T-helper 17 cell (primary cell): ENCODE results near the gene HSBP1L1. TPM values are rescaled to one million over a fixed set of nuclear protein-coding genes. Genes with fewer than 3 reads are reported as not detected.

Experiments used
- ATAC-seq: fragments of 150-1000 bp; cut with Tn5 transposase; 2 replicates; pipeline ENCODE4 v1.10.0; 2021; ENCODE audit warnings: mild to moderate bottlenecking, moderate library complexity
- DNase-seq, 3 donors: peaks; one replicate each; pipeline versions ENCODE4 v3.0.0 to v3.0.0-alpha.2; 2020 to 2021
- H3K9me3 ChIP-seq: one replicate; pipeline ENCODE4 v1.7.0; 2013; ENCODE audit warnings: low read length, mild to moderate bottlenecking; ENCODE audit not compliant: control insufficient read depth, poor library complexity, severe bottlenecking
- H3K27ac Mint-ChIP-seq: one replicate; pipeline ENCODE4 v1.8.0; 2022; ENCODE audit warnings: mild to moderate bottlenecking, moderate library complexity, mixed read lengths
- H3K27me3 Mint-ChIP-seq: one replicate; pipeline ENCODE4 v1.8.0; 2022; ENCODE audit warnings: mixed read lengths
- H3K36me3 Mint-ChIP-seq: one replicate; pipeline ENCODE4 v1.8.0; 2022; ENCODE audit warnings: low read depth, mixed read lengths
- H3K4me1 Mint-ChIP-seq: one replicate; pipeline ENCODE4 v1.8.0; 2022; ENCODE audit warnings: mild to moderate bottlenecking, mixed read lengths
- H3K4me3 Mint-ChIP-seq: one replicate; pipeline ENCODE4 v1.8.0; 2022; ENCODE audit warnings: mild to moderate bottlenecking, moderate library complexity, mixed read lengths
- total RNA-seq, 4 donors: library from RNA in 2 of 4; stranded (reverse) in 2 of 4; gene quantifications; one replicate each; pipeline ENCODE4 v1.2.3 and lab custom pipeline; 2022 to 2026

The HSBP1L1 gene
- total RNA-seq, 2 donors from 2014 or later, result 17.9 to 21.5 TPM

DNA sequence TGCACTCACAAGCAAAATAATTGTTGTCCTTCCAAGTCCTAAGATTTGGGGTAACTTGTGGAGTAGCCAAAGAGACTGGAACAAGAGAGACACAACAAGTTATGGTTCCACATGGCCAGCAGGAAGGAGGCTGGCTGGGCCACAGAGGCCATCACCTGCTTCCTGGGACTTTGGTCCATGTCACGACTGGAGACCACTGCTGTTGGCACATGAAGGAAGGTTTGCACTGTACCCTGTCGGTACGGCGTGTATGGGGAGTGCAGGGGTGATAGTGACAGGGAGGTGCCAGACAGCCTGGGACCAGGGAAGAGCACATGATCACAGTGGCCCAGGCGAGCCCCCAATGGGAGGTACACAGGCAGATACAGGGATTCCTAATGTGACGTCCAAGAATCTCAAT lies 28.5 kb upstream of the HSBP1L1 start:
- no peak for DNase-seq
- no peak overlapping the region for H3K4me3 Mint-ChIP-seq
- H3K4me1 Mint-ChIP-seq, result peaks cover 7% of the 10 kb centered on the region
- no peak overlapping the region for H3K27ac Mint-ChIP-seq
- H3K9me3 ChIP-seq, result peaks cover 13% of the 10 kb centered on the region
- no peaks in the 10 kb centered on the region for H3K27me3 Mint-ChIP-seq
- H3K36me3 Mint-ChIP-seq, result peaks cover 11% of the 10 kb centered on the region
- no peak for ATAC-seq

DNA sequence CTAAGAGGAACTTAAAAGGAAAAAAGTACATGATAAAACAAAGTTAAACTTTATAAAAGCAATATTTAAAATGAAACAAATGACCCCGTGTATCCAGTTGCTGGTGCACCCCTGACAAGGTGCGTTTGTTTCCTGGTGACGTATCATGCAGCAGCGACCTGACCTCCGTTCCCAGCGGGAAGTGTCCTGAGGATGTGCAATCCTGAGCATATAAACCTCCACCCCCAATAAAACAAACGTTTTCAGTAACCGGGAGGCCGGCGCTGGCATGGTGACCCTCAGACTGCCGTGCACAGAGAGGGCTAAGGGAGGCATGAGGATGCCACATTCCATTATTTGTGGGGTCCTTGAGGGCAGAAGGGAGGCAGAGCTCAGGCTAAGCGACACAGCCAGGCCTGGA lies 27.8 kb upstream of the HSBP1L1 start:
- H3K27me3 Mint-ChIP-seq, result no peaks in the 10 kb centered on the region
- H3K4me3 Mint-ChIP-seq, result no peak overlapping the region
- DNase-seq, result no peak
- peaks cover 7% of the 10 kb centered on the region for H3K4me1 Mint-ChIP-seq
- peaks cover 11% of the 10 kb centered on the region for H3K36me3 Mint-ChIP-seq
- H3K27ac Mint-ChIP-seq, result no peak overlapping the region
- ATAC-seq, result no peak
- peaks cover 10% of the 10 kb centered on the region for H3K9me3 ChIP-seq

DNA sequence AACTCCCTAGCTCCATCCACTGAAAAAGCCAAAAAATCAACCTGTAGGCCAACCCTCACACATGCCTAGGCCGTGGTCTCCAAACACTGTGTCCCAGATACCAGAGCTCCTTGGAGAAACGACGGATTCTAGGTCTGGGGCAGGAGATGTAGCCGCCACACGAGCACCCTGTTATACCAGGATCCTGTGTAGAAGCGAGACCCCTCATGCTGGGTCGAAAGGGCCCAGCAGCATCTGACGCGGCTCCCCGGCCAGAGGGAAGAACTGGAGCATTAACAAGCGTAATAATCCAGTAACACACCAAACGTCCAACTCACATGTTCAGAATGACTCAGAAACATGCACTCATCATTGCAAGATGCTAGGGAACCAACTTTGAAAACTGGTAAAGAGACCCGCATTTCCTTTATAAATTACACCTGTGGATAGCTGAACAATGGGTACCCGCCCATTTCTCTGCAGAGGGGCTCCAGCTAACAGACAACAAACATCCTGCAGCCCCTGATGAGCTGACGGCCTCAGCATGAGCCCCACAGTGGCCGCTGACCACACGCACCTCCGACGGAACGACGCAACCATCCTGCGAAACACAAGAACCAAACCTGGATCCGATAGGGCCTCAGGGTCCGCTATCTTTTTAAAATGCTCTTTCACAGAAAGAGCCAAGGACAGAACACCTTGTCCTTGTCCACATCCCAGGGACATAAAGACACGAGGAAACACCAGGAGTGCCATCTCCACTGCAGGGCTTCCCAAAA lies 27.2 kb upstream of the HSBP1L1 start:
- Mint-ChIP-seq H3K4me3 (no peak overlapping the region), H3K36me3 (peaks cover 12% of the 10 kb centered on the region), H3K4me1 (peaks cover 12% of the 10 kb centered on the region), H3K27me3 (no peaks in the 10 kb centered on the region), H3K27ac (no peak overlapping the region)
- DNase-seq (no peak), ATAC-seq (no peak)
- H3K9me3 ChIP-seq, result peaks cover 10% of the 10 kb centered on the region

DNA sequence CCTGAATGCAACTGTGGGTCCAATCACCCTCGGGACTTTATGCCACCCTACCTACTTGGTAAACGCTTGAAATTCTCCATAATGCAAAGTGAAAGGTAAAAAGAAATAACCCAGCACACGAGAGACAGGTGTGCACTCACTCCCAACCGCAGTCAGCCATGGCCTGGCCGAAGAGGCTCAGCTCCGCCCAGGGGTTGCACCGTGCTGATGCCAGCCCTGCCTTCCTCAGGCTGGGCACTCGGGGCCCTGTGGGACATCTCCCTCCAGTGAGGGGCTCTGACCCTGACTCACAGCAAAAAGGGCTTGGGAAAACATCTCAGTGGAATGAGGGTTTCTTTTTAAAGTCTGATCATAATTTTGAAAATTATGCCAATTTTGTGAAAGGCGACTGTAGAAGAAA lies 26.2 kb upstream of the HSBP1L1 start:
- no peak overlapping the region for H3K27ac Mint-ChIP-seq
- no peak overlapping the region for H3K4me3 Mint-ChIP-seq
- DNase-seq (no peak), ATAC-seq (no peak)
- H3K27me3 Mint-ChIP-seq, result no peaks in the 10 kb centered on the region
- peaks cover 14% of the 10 kb centered on the region for H3K4me1 Mint-ChIP-seq
- peaks cover 2% of the 10 kb centered on the region for H3K9me3 ChIP-seq
- H3K36me3 Mint-ChIP-seq, result peaks cover 13% of the 10 kb centered on the region

DNA sequence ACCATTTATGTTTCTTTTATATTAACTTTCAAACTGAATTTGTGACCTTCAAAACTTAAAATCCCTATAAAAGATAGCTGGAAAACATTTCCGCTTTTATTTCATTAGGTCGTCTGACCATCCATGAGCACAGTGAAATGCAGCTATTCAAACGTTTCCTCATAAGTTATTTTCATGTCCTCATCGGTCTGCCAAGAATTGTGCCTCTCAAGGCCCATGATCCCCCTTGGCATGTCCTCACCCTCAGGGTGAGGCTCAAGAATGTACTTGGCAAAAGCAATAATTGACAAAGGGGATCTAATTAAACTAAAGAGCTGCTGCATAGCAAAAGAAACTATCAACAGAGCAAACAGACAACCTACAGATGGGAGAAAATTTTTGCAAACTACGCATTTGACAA lies 25.3 kb upstream of the HSBP1L1 start:
- DNase-seq, result no peak
- ATAC-seq, result no peak
- H3K4me3 Mint-ChIP-seq, result no peak overlapping the region
- H3K27me3 Mint-ChIP-seq, result no peaks in the 10 kb centered on the region
- H3K36me3 Mint-ChIP-seq, result peaks cover 10% of the 10 kb centered on the region
- H3K4me1 Mint-ChIP-seq, result peaks cover 15% of the 10 kb centered on the region
- peaks cover 2% of the 10 kb centered on the region for H3K9me3 ChIP-seq
- H3K27ac Mint-ChIP-seq, result no peak overlapping the region

DNA sequence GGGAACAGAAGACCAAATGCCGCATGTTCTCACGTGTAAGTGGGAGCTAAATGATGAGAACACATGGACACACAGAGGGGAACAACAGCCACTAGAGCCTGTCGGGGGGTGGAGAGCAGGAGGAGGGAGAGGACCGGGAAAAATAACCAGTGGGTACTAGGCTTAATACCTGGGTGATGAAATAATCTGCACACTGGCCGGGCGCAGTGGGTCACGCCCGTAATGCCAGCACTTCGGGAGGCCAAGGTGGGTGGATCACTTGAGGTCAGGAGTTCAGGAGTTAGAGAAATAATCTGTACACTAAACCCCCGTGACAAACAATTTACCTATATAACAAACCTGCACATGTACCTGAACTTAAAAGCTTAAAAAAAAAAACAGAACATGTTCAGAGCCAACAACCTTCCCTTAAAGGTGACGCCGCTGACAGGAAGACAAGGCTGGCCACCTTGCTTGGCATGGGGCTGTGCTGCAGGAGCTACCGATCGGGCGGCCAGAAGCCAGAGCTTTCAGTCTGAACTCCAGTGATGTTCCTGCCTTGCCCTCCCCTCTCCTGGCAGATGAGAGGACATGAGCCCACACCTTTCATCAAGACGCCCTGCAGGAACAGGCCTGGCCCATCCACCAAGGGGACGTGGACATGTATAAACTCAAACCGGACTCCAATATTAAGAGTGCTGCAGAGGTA lies 24.2 kb upstream of the HSBP1L1 start:
- Mint-ChIP-seq H3K4me3 (no peak overlapping the region), H3K4me1 (peaks cover 25% of the 10 kb centered on the region), H3K27me3 (no peaks in the 10 kb centered on the region), H3K27ac (no peak overlapping the region), H3K36me3 (peaks cover 10% of the 10 kb centered on the region)
- ATAC-seq, result no peak
- DNase-seq, result no peak
- no peaks in the 10 kb centered on the region for H3K9me3 ChIP-seq

DNA sequence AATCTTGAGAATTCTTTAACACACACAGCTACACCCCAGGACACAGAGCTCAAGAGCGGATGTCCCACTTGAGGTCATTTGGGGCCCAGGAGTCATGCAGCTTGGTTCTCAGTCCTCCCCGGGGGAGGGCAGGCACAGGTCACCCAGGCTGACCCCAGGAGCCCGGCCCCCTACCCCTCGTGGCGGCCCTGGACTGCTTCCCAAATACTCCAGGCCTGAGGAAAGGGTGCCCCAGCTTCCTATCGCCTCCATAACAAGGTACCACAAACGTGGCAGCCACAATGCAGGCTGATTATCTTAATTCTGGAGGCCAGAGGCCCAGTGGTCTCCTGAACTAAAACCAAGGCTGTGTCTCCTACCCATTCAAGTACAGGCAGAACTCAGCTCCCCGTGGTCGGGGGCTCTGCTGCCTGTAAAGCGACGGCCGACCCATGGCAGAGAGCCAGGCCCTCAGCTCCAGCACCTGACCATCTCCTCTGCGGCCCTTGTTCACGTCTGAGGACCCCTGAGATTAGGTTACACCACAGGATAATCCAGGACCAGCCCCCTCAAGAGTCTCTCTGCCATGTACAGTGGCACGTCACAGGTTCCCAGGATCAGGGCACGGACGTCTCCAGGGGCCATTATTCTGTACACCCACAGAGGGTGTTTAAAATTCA lies 23.5 kb upstream of the HSBP1L1 start:
- ATAC-seq (no peak), DNase-seq (no peak)
- H3K36me3 Mint-ChIP-seq, result peaks cover 9% of the 10 kb centered on the region
- H3K4me1 Mint-ChIP-seq, result peaks cover 29% of the 10 kb centered on the region
- no peak overlapping the region for H3K27ac Mint-ChIP-seq
- no peak overlapping the region for H3K4me3 Mint-ChIP-seq
- no peaks in the 10 kb centered on the region for H3K9me3 ChIP-seq
- H3K27me3 Mint-ChIP-seq, result no peaks in the 10 kb centered on the region

DNA sequence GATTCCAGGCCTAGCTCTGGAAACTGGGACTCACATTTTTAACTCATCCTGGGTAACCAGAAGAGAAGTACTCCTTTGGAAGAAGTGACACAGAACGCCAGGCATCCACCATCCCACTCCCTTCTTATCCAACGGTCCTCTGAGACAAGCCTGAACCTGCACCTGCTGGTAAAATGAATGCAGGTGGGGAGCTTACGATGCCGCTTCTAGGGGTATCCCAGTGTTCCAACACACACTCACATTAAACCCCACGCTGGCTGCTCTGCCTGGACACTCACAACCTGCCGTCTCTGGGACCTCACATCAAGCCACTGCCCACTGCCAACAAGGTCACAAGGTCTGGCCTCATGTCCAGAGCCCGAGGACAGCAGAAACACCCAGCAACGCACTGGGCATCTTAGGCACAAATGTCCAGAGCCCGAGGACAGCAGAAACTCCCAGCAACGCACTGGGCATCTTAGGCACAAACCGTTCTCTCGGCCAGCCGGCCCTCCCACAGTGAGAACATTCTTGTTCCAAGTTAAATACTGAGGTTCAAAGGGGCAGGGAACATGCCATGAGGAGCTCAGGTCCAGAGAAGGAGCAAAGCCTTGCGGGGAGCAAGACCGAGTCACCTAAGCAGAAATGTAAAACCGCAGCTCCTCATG lies 22.8 kb upstream of the HSBP1L1 start:
- no peaks in the 10 kb centered on the region for H3K9me3 ChIP-seq
- Mint-ChIP-seq H3K36me3 (peaks cover 9% of the 10 kb centered on the region), H3K27me3 (no peaks in the 10 kb centered on the region), H3K4me3 (no peak overlapping the region), H3K4me1 (peaks cover 30% of the 10 kb centered on the region), H3K27ac (peak overlapping the region; percentile 86)
- ATAC-seq, result no peak
- DNase-seq, result no peak

DNA sequence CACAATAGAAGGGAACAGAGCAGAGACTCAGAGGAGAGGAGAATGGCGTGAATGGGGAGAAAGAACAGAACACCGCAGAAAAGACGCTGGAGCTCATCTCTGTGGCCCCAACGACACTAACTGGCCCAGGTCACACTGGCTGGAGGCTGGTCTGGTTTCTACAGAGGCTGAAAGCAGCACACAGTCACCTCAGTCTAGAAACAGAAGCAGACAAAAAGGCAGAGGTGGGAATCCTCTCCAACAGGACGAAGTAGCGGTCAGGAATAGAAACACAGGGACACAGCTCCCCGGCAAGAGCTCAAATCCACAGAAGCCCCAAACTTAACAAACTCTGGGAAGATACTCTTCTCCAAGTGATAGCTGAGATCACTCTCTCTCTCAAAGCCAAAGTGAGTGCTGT lies 22.2 kb upstream of the HSBP1L1 start:
- no peak overlapping the region for H3K4me3 Mint-ChIP-seq
- H3K36me3 Mint-ChIP-seq, result peaks cover 9% of the 10 kb centered on the region
- ATAC-seq (no peak), DNase-seq (no peak)
- H3K27me3 Mint-ChIP-seq, result no peaks in the 10 kb centered on the region
- H3K9me3 ChIP-seq, result no peaks in the 10 kb centered on the region
- H3K4me1 Mint-ChIP-seq, result peaks cover 32% of the 10 kb centered on the region
- H3K27ac Mint-ChIP-seq, result peak overlapping the region; percentile 86

DNA sequence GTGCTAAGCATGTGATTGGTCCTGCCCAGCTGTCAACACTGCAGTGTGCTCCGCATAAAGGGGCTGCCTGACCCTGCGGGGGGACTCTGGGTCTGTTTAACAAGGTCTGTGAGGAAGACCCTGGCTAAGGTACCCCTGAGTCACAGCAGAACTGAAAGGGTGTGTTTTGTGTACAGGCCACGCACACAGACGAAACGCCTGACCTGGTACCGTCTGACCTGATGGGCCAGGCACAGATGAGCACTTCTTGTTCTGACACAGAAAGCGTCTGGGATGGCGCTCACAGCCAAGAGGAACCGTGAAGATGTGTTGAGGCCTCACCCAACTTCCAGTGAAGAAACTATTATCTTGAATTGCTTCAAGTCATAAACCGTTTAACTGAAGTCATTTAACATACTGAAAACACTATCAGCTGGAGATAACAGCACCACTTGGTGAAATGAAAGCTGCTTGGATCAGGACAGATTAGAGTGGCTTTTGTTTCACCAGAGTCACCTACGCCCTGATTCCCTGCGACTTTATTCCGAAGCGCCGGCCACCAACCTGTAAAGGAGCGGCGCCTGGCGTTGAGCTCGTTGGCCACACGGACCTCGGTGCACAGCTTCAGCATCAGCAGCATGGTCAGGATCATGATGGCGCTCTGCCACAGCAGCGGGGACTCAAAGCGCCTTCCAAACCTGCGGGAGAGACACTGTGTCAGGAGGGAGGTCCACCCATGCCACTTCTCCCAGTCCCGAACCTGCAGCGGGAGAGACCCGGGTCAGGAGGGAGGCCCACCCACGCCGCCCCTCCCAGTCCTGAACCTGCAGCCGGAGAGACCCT lies 21.4 kb upstream of the HSBP1L1 start:
- ATAC-seq (no peak), DNase-seq (no peak)
- Mint-ChIP-seq H3K27ac (no peak overlapping the region), H3K27me3 (no peaks in the 10 kb centered on the region), H3K36me3 (peaks cover 6% of the 10 kb centered on the region), H3K4me1 (peaks cover 32% of the 10 kb centered on the region), H3K4me3 (no peak overlapping the region)
- H3K9me3 ChIP-seq, result no peaks in the 10 kb centered on the region

DNA sequence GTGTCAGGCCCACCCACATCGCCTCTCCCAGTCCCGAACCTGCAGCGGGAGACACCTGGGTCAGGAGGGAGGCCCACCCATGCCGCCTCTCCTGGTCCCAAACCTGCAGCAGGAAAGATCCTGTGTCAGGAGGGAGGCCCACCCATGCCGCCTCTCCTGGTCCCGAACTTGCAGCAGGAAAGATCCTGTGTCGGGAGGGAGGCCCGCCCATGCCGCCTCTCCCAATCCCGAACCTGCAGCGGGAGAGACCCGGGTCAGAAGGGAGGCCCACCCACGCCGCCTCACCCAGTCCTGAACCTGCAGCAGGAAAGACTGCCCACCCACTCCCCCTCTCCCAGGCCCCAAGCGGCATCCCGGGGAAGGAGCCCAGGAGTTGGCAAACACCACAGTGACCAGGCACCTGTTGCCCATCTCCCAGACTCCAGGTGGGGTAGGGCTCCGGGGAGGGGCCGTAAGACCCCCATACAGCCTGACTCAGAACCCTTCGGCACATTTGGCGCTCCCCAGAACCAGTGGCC lies 20.8 kb upstream of the HSBP1L1 start:
- DNase-seq, result no peak
- no peaks in the 10 kb centered on the region for H3K27me3 Mint-ChIP-seq
- peaks cover 3% of the 10 kb centered on the region for H3K36me3 Mint-ChIP-seq
- no peak for ATAC-seq
- no peak overlapping the region for H3K4me3 Mint-ChIP-seq
- peaks cover 33% of the 10 kb centered on the region for H3K4me1 Mint-ChIP-seq
- H3K9me3 ChIP-seq, result no peaks in the 10 kb centered on the region
- H3K27ac Mint-ChIP-seq, result no peak overlapping the region

DNA sequence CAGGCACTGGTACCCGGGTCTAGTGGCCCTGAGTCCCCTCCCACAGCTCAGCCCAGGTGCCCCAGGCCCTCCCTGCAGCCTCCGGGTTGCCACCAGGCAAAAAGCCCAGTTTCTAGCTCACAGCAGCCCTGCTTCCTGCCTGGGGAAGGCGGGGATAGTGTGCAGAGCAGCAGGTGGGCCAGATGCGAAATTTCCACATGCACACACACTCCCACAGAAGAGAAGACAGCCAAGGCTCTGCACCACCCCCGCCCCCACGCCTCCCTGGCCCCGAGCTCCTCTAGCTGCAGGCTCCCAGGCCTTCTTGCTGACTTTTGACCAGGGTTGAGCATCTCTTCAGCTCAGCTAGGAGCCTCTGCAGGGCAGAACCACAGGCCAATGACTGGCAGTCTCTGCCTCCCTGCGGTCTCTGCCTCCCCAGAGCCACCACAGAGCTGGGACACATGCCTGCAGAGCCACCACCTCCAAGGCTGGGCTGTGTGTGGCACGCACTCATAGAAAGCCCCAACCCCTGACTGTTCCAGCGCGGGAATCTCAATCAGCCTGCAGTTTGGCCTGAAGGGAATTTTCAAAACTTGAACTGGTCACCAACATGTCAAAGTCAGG lies 20.2 kb upstream of the HSBP1L1 start:
- no peak for DNase-seq
- H3K27ac Mint-ChIP-seq, result peak overlapping the region; percentile 72
- no peaks in the 10 kb centered on the region for H3K27me3 Mint-ChIP-seq
- ATAC-seq, result peak; percentile 78
- H3K36me3 Mint-ChIP-seq, result peaks cover 3% of the 10 kb centered on the region
- no peak overlapping the region for H3K4me3 Mint-ChIP-seq
- peaks cover 37% of the 10 kb centered on the region for H3K4me1 Mint-ChIP-seq
- no peaks in the 10 kb centered on the region for H3K9me3 ChIP-seq
